Osteoblast (primary cell): ENCODE data around the gene HEATR9. TPM values are rescaled to one million over a fixed set of nuclear protein-coding genes. Genes with fewer than 3 reads are reported as not detected.
"Not testable (repeated sequence)": the region's sequence is repeated elsewhere in the genome, so short reads cannot be mapped to it uniquely, and the experiment has no call there.

Experiments used
- DNase-seq: peaks from one replicate; pipeline ENCODE4 v3.0.0; 2011; ENCODE audit warnings: low spot score, mixed read lengths; ENCODE audit not compliant: insufficient read length; ENCODE audit errors: missing footprints
- H2AFZ ChIP-seq: 2 replicates; pipeline ENCODE4 v1.6.0; 2011; ENCODE audit warnings: mild to moderate bottlenecking, low read length
- H3K27ac ChIP-seq: 2 replicates; pipeline ENCODE4 v1.5.1; 2011; ENCODE audit warnings: mild to moderate bottlenecking, low read depth, low read length, moderate library complexity
- H3K27me3 ChIP-seq: 2 replicates; pipeline ENCODE4 v1.6.0; 2012; ENCODE audit warnings: mild to moderate bottlenecking, control low read depth, inconsistent platforms, low read length, moderate library complexity; ENCODE audit not compliant: insufficient read depth
- H3K36me3 ChIP-seq: 2 replicates; pipeline ENCODE4 v1.5.1; 2011; ENCODE audit warnings: mild to moderate bottlenecking, low read length, control low read depth, moderate library complexity; ENCODE audit not compliant: insufficient read depth
- H3K4me1 ChIP-seq: 2 replicates; pipeline ENCODE4 v1.5.1; 2011; ENCODE audit warnings: mild to moderate bottlenecking, low read length, control low read depth, moderate library complexity; ENCODE audit not compliant: insufficient read depth
- H3K4me2 ChIP-seq: 2 replicates; pipeline ENCODE4 v1.6.0; 2011; ENCODE audit warnings: mild to moderate bottlenecking, low read length; ENCODE audit not compliant: insufficient read depth
- H3K4me3 ChIP-seq: fragments of 200-600 bp; sonication (generic); 3 replicates; pipeline ENCODE4 v1.5.1; 2012; ENCODE audit warnings: mild to moderate bottlenecking, low read length, inconsistent platforms; ENCODE audit not compliant: insufficient read depth
- H3K79me2 ChIP-seq: 2 replicates; pipeline ENCODE4 v1.6.0; 2012; ENCODE audit warnings: mild to moderate bottlenecking, low read length, control low read depth, inconsistent platforms; ENCODE audit not compliant: insufficient read depth
- H3K9me3 ChIP-seq: 2 replicates; pipeline ENCODE4 v1.5.1; 2011; ENCODE audit warnings: low read depth, low read length, control low read depth
- H4K20me1 ChIP-seq: 2 replicates; pipeline ENCODE4 v1.6.0; 2012; ENCODE audit warnings: mild to moderate bottlenecking, low read length, control low read depth; ENCODE audit not compliant: insufficient read depth
- total RNA-seq: library from RNA; depleted of rRNA; stranded (reverse); fragments of >200 nt; gene quantifications from 2 replicates; pipeline ENCODE4 v1.2.3, GENCODE V29; 2012
- TF ChIP-seq, protein P1 (sequence below): IDR thresholded peaks from 2 replicates; pipeline ENCODE4 v1.5.1; 2011; ENCODE audit warnings: mild to moderate bottlenecking, low read depth, low read length, moderate library complexity; ENCODE audit errors: extremely low read depth

Gene HEATR9
- total RNA-seq, 1 donor = not detected

DNA sequence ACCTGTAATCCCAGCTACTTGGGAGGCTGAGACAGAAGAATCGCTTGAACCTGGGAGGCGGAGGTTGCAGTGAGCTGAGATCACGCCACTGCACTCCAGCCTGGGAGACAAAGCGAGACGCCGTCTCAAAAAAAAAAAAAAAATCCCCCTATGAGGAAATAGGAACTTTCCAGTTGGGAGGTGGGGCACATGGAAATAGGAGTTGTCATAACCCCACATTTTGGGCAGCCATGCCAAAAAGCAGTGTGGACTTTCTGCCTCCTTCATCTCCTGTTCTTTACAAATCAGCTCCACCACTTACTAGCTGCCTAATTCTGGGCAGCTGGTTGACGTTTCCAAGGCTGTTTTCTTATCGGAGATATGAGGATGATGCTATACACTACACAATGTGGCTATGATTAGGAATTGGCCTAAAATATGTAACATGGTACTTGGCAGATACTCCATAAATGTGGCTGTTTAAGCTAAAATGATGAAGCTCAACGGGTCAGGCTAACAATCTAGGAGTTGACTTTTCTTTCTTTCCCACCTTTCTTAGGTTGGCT lies 33.0 kb upstream of the HEATR9 start:
- H4K20me1 ChIP-seq = no peaks in the 10 kb centered on the region
- DNase-seq = no peak
- H3K27ac ChIP-seq = no peak overlapping the region
- peaks cover 11% of the 10 kb centered on the region for H3K4me1 ChIP-seq
- no peak overlapping the region for H3K4me3 ChIP-seq
- H2AFZ ChIP-seq = no peak overlapping the region
- H3K79me2 ChIP-seq = no peaks in the 10 kb centered on the region
- no peaks in the 10 kb centered on the region for H3K9me3 ChIP-seq
- TF ChIP-seq, protein P1, sequence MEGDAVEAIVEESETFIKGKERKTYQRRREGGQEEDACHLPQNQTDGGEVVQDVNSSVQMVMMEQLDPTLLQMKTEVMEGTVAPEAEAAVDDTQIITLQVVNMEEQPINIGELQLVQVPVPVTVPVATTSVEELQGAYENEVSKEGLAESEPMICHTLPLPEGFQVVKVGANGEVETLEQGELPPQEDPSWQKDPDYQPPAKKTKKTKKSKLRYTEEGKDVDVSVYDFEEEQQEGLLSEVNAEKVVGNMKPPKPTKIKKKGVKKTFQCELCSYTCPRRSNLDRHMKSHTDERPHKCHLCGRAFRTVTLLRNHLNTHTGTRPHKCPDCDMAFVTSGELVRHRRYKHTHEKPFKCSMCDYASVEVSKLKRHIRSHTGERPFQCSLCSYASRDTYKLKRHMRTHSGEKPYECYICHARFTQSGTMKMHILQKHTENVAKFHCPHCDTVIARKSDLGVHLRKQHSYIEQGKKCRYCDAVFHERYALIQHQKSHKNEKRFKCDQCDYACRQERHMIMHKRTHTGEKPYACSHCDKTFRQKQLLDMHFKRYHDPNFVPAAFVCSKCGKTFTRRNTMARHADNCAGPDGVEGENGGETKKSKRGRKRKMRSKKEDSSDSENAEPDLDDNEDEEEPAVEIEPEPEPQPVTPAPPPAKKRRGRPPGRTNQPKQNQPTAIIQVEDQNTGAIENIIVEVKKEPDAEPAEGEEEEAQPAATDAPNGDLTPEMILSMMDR = no peak
- H3K4me2 ChIP-seq = no peak overlapping the region
- peaks cover 3% of the 10 kb centered on the region for H3K27me3 ChIP-seq
- H3K36me3 ChIP-seq = no peaks in the 10 kb centered on the region

DNA sequence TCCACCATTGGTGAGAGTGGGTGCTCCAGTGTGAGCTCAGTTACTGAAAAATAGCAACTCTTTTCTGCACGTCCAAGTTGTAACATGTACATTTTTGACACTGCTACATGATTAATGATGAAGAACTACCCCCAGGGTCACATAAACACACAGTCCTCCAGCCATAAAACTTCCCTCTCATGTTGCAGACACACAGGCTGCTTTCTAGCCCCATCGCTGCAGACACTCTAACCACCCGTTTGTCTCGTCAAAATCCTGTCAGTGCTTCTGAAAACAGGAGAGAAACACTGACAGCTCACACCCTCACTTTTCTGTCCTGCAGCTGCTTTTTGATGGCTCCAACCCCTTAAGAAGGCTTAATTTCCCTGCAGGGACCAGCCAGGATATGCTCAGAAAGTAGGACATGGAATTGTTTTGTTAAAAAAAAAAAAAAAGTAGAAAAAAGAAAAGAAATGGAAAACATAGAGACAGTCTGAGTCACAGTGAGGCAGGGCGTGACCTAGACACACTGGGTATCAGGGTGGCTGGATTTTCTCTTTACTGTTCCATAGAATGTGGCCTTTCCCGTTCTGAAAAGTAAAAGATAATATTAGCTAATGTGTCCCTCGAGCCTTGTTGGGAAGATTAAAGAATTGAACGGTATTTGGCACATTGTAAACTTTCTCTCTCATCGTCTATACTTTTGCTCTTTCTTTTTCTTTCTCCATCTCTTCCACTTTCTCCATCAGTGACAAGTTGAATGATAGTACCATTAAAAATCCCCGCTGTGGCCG lies 32.2 kb upstream of the HEATR9 start:
- Histone ChIP-seq H3K27me3 (peaks cover 3% of the 10 kb centered on the region), H4K20me1 (no peaks in the 10 kb centered on the region), H3K4me1 (peaks cover 16% of the 10 kb centered on the region), H3K27ac (no peak overlapping the region), H2AFZ (peak overlapping the region; percentile 50), H3K36me3 (no peaks in the 10 kb centered on the region), H3K9me3 (no peaks in the 10 kb centered on the region), H3K79me2 (no peaks in the 10 kb centered on the region), H3K4me2 (peak overlapping the region; percentile 54), H3K4me3 (no peak overlapping the region)
- DNase-seq = no peak
- TF ChIP-seq, protein P1 = no peak

DNA sequence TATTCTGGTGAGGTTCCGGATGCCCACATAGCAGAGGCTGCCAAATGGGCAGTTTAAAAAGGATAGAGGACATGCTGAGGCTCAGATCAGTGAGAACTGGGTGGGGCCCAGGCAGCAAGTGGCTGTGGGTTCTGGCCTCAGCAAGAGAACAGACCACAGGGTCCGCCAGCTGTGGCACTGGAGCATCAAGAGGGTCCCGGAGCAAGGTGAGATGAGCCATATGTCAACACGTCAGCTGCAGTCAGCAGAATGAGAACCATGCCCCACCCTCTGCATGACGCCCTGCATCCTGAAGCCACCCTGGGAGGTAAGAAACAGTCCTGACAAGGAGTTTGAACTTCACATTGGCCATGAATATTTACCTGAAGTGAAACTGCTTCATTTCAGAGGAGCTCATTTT lies 31.6 kb upstream of the HEATR9 start:
- DNase-seq = no peak
- Histone ChIP-seq H3K4me3 (no peak overlapping the region), H3K36me3 (no peaks in the 10 kb centered on the region), H3K4me2 (peak overlapping the region; percentile 54), H3K79me2 (no peaks in the 10 kb centered on the region), H3K9me3 (no peaks in the 10 kb centered on the region), H3K4me1 (peaks cover 23% of the 10 kb centered on the region), H2AFZ (no peak overlapping the region), H4K20me1 (no peaks in the 10 kb centered on the region), H3K27ac (no peak overlapping the region), H3K27me3 (peaks cover 3% of the 10 kb centered on the region)
- TF ChIP-seq, protein P1 = no peak

DNA sequence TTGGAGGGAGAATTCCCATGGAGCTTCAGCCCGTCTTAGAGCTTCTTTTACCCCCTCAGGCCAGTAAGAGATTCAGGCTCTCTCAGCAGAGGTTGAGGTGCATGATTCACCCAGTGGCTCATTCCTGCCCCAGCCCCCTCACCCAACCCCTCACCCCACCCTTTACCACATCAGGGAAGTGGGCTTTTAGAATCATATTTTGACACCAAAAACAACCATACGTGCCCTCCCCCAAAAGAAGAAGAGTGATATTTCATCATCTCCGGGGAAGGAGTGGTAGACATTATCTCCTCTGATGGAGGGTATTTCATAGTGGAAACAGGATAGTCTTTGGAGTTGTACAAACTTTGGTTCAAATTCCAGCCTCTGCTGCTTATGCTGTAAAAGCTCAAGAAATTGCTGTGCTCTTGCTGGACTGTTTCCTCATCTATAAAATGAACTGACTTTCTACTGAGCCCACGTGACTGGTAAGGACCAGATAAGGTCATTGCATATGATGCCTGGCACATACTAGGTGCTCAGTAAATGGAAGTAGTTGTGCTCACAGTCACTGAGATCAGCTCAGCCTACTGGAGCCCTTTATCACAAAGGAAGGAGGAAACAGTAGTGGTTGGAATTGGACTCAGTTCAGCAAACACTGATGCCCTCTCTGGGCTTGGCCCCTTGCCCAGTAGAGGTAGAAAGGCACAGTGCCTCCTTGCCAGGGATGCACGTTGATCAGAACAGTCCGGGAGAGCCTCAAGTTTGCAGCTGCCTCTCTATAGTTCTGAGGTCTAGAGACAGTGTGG lies 29.8 kb upstream of the HEATR9 start:
- H3K79me2 ChIP-seq = no peaks in the 10 kb centered on the region
- H3K36me3 ChIP-seq = no peaks in the 10 kb centered on the region
- H2AFZ ChIP-seq = no peak overlapping the region
- no peak overlapping the region for H3K4me3 ChIP-seq
- no peaks in the 10 kb centered on the region for H3K9me3 ChIP-seq
- TF ChIP-seq, protein P1 = no peak
- H3K4me2 ChIP-seq = no peak overlapping the region
- no peak for DNase-seq
- no peak overlapping the region for H3K27ac ChIP-seq
- peaks cover 26% of the 10 kb centered on the region for H3K4me1 ChIP-seq
- H4K20me1 ChIP-seq = no peaks in the 10 kb centered on the region
- peaks cover 3% of the 10 kb centered on the region for H3K27me3 ChIP-seq

DNA sequence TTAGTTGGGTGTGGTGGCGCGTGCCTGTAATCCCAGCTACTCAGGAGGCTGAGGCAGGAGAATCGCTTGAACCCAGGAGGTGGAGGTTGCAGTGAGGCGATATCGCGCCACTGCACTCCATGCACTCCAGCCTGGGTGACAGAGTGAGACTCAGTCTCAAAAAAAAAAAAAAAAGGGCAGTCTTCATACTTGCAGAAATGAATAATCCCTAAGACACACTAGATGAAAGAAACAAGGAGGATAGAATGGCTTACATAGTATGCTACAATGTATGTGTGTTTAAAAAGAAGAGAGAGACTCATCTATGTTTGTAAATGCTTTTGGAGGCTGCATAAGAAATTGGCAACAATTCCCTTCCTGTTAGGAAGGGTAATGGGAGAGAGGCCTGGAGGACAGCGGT lies 29.1 kb upstream of the HEATR9 start:
- not testable (repeated sequence) for H2AFZ ChIP-seq, H3K9me3 ChIP-seq, DNase-seq, H3K27me3 ChIP-seq, H4K20me1 ChIP-seq, H3K27ac ChIP-seq, H3K4me2 ChIP-seq, H3K4me3 ChIP-seq, H3K79me2 ChIP-seq, H3K36me3 ChIP-seq
- peaks cover 29% of the 10 kb centered on the region for H3K4me1 ChIP-seq
